Naive thymus-derived CD4-positive, alpha-beta T cell (primary cell): ENCODE data around the gene IPO4. TPM values are rescaled to one million over a fixed set of nuclear protein-coding genes. Genes with fewer than 3 reads are reported as not detected.

Experiments
- ATAC-seq: fragments of 150-1000 bp; cut with Tn5 transposase; 2 replicates; pipeline ENCODE4 v1.10.0; 2021; ENCODE audit warnings: mild to moderate bottlenecking, moderate library complexity
- CTCF ChIA-PET: fragments of 350-600 bp; sonication (Branson Sonifier 250); formaldehyde crosslinking; loops from one replicate; lab custom pipeline; 2021; ENCODE audit warnings: antibody characterized with exemption; lab: Charles Lee
- POLR2A ChIA-PET: fragments of 350-600 bp; sonication (Branson Sonifier 250); formaldehyde crosslinking; loops from one replicate; lab custom pipeline; 2021; ENCODE audit warnings: antibody characterized with exemption, inconsistent platforms; lab: Charles Lee
- DNase-seq, 9 donors: peaks; one replicate each; pipeline versions ENCODE4 v3.0.0 to v3.0.0-alpha.2; 2020 to 2022; ENCODE audit warnings: mixed read lengths in 1 of 9
- H3K27ac ChIP-seq: one replicate; pipeline ENCODE4 v1.7.0; 2013; ENCODE audit warnings: mild to moderate bottlenecking, low read depth, low read length, moderate library complexity
- H3K27me3 ChIP-seq, 2 donors: one replicate each; pipeline ENCODE4 v1.7.0; 2013; ENCODE audit warnings: low read length in 2 of 2, mild to moderate bottlenecking in 2 of 2, moderate library complexity in 2 of 2; ENCODE audit not compliant: control insufficient read depth in 2 of 2, insufficient read depth in 2 of 2
- H3K36me3 ChIP-seq, 3 experiments: 1 replicate in 2 of 3; 2 replicates in 1 of 3; pipeline ENCODE4 v1.7.0; 2013; ENCODE audit warnings: low read length in 3 of 3, mild to moderate bottlenecking in 3 of 3, moderate library complexity in 1 of 3; ENCODE audit not compliant: insufficient read depth in 3 of 3, control insufficient read depth in 2 of 3
- H3K4me1 ChIP-seq, 2 donors: one replicate each; pipeline ENCODE4 v1.7.0; 2013; ENCODE audit warnings: low read length in 2 of 2, mild to moderate bottlenecking in 2 of 2, moderate library complexity in 1 of 2; ENCODE audit not compliant: control insufficient read depth in 2 of 2, insufficient read depth in 2 of 2
- H3K4me3 ChIP-seq: 2 replicates; pipeline ENCODE4 v1.7.0; 2013; ENCODE audit warnings: mild to moderate bottlenecking, low read length
- H3K9me3 ChIP-seq, 3 experiments: 1 replicate in 2 of 3; 2 replicates in 1 of 3; pipeline ENCODE4 v1.7.0; 2013; ENCODE audit warnings: low read length in 3 of 3; ENCODE audit not compliant: control insufficient read depth in 2 of 3
- H3K27ac Mint-ChIP-seq, 9 donors: one replicate each; pipeline ENCODE4 v1.8.0; 2020 to 2022; ENCODE audit warnings: mixed read lengths in 9 of 9, mild to moderate bottlenecking in 8 of 9, moderate library complexity in 5 of 9, inconsistent platforms in 2 of 9
- H3K27me3 Mint-ChIP-seq, 5 donors: one replicate each; pipeline ENCODE4 v1.8.0; 2021 to 2022; ENCODE audit warnings: mixed read lengths in 5 of 5, mild to moderate bottlenecking in 1 of 5
- H3K36me3 Mint-ChIP-seq, 5 donors: one replicate each; pipeline ENCODE4 v1.8.0; 2020 to 2022; ENCODE audit warnings: mixed read lengths in 5 of 5, mild to moderate bottlenecking in 3 of 5, inconsistent platforms in 1 of 5
- H3K4me1 Mint-ChIP-seq, 7 donors: one replicate each; pipeline ENCODE4 v1.8.0; 2020 to 2022; ENCODE audit warnings: mixed read lengths in 7 of 7, mild to moderate bottlenecking in 3 of 7, inconsistent platforms in 1 of 7
- H3K4me3 Mint-ChIP-seq, 10 donors: one replicate each; pipeline ENCODE4 v1.8.0; 2020 to 2022; ENCODE audit warnings: mild to moderate bottlenecking in 10 of 10, mixed read lengths in 10 of 10, moderate library complexity in 6 of 10, inconsistent platforms in 2 of 10
- H3K9me3 Mint-ChIP-seq, 11 donors: one replicate each; pipeline ENCODE4 v1.8.0; 2020 to 2022; ENCODE audit warnings: mixed read lengths in 11 of 11, mild to moderate bottlenecking in 4 of 11, inconsistent platforms in 1 of 11, moderate library complexity in 1 of 11
- intact Hi-C, 2 donors: fragments of 100-400 bp; cut with micrococcal nuclease; formaldehyde crosslinking; loops; one replicate each; pipeline ENCODE4 v1.15.1; 2023
- polyA plus RNA-seq, 2 donors: library from polyadenylated mRNA; unstranded; fragments of 300-500 nt; fragmentation: Illumina TruSeq; gene quantifications; one replicate each; pipeline ENCODE4 v1.2.3, GENCODE V29; 2021
- total RNA-seq, 6 experiments: library from RNA in 5 of 6; stranded (reverse) in 5 of 6; gene quantifications; 1 replicate in 5 of 6; 2 replicates in 1 of 6; pipeline ENCODE4 v1.2.3 and lab custom pipeline; 2021 to 2026

Gene IPO4
- total and polyA plus RNA-seq, 7 experiments from 2014 or later, result 17.5 to 45.2 (median 36.2) TPM

DNA sequence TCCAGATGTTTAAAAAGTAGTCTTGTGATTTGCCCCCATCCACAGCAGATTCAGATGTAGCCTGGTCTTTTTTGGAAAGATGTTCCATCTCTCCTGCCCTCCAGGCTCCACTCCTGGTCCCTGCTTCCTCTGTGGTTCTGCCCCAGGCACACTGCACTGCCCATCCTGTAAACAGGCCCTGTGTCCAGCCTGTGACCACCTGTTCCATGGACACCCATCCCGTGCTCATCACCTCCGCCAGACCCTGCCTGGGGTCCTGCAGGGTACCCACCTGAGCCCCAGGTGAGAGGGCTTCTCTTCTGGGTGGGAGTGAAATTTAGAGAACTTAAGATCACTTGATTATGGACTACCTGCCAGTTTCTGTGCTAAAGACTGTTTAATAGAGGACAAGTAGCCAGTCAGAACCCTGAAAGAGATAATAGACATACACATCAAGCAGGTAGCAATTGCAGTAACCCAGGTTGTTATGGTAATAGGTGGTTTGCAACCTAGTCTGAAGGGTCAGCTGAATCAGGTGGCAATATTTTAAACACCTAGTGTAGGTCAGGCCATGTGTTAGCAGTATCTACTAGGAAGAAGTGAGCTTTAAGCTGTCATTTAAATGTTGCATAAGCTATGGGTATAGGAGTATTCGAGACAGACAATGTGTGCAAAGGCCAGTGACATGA lies 39.2 kb downstream of the IPO4 start:
- H3K27me3 Mint-ChIP-seq, result no peaks in the 10 kb centered on the region
- Histone ChIP-seq H3K9me3 (no peaks in the 10 kb centered on the region), H3K4me1 (peaks cover 34 to 39% of the 10 kb centered on the region in 2 donors), H3K36me3 (peaks cover 9 to 47% (median 17%) of the 10 kb centered on the region in 3 experiments), H3K27ac (no peak overlapping the region), H3K4me3 (no peak overlapping the region), H3K27me3 (no peaks in the 10 kb centered on the region)
- intact Hi-C loops, result loop anchor here (10.0 kb wide), 2 partner anchors 845 to 1055 kb away; partner anchors contain the start of genes BCL2L2 (in 2 of the 2), PPP1R3E (in 2 of the 2), ACIN1 (in 1 of the 2) and C14orf119 (in 1 of the 2)
- ChIA-PET CTCF (interaction anchor here (0.7 to 4.8 kb wide), 2 partner anchors 11 to 35 kb away, joined by 3 to 36 read pairs; partner anchors contain the start of genes DCAF11 and IRF9), POLR2A (interaction anchor here (1.0 to 11.1 kb wide), 8 partner anchors 12 to 93 kb away, joined by 3 to 139 read pairs (median 5); partner anchors contain the start of genes DCAF11, EMC9, IPO4 and IRF9)
- peak overlapping the region; percentile 47 to 100 (median 95) for H3K4me3 Mint-ChIP-seq
- peak overlapping the region in 3 of 9 donors; percentile 18 to 55 (median 48) for H3K27ac Mint-ChIP-seq
- DNase-seq (no peak), ATAC-seq (no peak)
- H3K36me3 Mint-ChIP-seq, result peaks cover 0 to 48% (median 13%) of the 10 kb centered on the region in 5 donors
- H3K4me1 Mint-ChIP-seq, result peaks cover 34 to 58% (median 45%) of the 10 kb centered on the region in 7 donors
- no peaks in the 10 kb centered on the region for H3K9me3 Mint-ChIP-seq

DNA sequence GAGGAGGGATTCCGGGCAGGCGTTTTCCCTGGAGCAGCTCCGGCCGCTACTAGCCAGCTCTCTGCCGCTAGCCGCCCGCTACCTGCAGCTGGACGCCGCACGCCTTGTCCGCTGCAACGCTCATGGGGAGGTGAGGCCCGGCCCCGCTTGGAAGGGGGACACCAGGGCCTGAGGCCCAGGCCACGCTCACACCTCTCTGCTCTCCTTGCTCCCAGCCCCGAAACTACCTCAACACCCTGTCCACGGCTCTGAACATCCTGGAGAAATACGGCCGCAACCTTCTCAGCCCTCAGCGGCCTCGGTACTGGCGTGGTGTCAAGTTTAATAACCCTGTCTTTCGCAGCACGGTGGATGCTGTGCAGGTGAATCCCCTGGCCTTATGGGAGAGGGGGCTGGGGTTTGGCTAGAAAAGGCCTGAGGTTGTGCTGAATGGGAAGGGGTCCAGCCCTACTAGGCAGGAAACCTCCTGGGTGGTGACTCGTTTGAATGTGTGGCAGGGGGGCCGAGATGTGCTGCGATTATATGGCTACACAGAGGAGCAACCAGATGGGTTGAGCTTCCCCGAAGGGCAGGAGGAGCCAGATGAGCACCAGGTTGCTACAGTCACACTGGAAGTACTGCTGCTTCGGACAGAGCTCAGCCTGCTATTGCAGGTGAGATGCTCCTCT lies 40.7 kb downstream of the IPO4 start:
- peak overlapping the region; percentile 87 to 100 (median 95) for H3K4me3 Mint-ChIP-seq
- DNase-seq (no peak), ATAC-seq (no peak)
- peaks cover 38 to 68% (median 58%) of the 10 kb centered on the region in 7 donors for H3K4me1 Mint-ChIP-seq
- H3K36me3 ChIP-seq, result peaks cover 9 to 55% (median 17%) of the 10 kb centered on the region in 3 experiments
- ChIA-PET POLR2A (interaction anchor here (0.6 to 11.1 kb wide), 14 partner anchors 7 to 166 kb away, joined by 3 to 139 read pairs (median 7); partner anchors contain the start of genes CHMP4A, DCAF11, EMC9 and IPO4), CTCF (interaction anchor here (0.6 to 4.8 kb wide), 4 partner anchors 13 to 150 kb away, joined by 3 to 36 read pairs (median 8); partner anchors contain the start of gene IRF9)
- H3K4me1 ChIP-seq, result peaks cover 34 to 45% of the 10 kb centered on the region in 2 donors
- H3K27me3 ChIP-seq, result no peaks in the 10 kb centered on the region
- no peaks in the 10 kb centered on the region for H3K9me3 ChIP-seq
- peak overlapping the region; percentile 88 for H3K27ac ChIP-seq
- intact Hi-C loops, result loop anchor here (1.0 to 10.0 kb wide), 14 partner anchors 12 to 1053 kb away; partner anchors contain the start of genes BCL2L2 (in 2 of the 2), DCAF11 (in 2 of the 2), GMPR2 (in 2 of the 2) and IRF9 (in 2 of the 2)
- H3K27ac Mint-ChIP-seq, result peak overlapping the region; percentile 32 to 97 (median 86)
- no peaks in the 10 kb centered on the region for H3K9me3 Mint-ChIP-seq
- peak overlapping the region; percentile 98 for H3K4me3 ChIP-seq
- H3K27me3 Mint-ChIP-seq, result no peaks in the 10 kb centered on the region
- H3K36me3 Mint-ChIP-seq, result peaks cover 4 to 59% (median 12%) of the 10 kb centered on the region in 5 donors

DNA sequence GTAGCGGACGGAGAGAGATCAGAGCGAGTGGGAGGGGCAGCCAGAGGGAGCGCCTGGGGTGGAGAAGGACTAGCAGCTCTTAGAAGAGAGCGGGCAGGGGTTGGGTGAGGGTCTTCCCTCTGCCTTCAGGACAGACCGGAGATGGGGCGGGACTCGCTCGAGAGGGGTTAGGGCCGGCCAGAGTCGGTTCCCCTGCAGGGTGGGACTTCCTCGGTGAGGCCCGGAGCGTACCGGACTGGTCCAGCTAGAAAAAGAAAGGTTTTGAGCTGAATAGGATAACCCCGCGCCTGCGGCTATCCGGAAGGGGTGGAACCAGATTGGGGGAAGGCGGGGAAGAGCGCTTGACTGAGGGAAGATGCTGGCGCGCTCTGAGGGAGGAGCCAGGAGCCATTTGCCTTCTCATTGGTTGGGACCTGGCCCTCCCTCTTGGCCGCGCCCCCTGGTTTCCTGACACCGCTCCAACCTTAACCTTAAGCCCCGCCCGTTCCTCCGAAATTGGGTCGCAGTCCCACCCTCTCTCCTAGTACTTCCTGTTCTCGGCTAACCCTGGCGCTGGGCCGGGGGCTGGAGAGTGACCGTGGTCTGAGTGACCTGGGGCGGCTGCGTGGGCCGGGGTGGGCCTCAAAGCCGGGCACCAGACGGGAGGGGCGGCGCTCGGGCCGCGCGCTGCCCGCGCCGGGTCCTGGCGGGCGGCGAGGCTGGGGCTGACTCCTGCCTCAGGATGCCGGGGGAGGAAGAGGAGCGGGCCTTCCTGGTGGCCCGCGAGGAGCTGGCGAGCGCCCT lies 41.4 kb downstream of the IPO4 start, which contains the start of gene RNF31:
Gene RNF31, plus strand, starts transcription at position 521 of the 783 bp plus-strand sequence. Its CDS starts 201 bp downstream, at position 722.
- H3K9me3 ChIP-seq, result no peaks in the 10 kb centered on the region
- ChIA-PET POLR2A (interaction anchor here (0.5 to 11.1 kb wide), 22 partner anchors 8 to 592 kb away, joined by 3 to 139 read pairs (median 4); partner anchors contain the start of genes CHMP4A, DCAF11, EMC9 and IRF9), CTCF (interaction anchor here (0.7 to 4.8 kb wide), 5 partner anchors 14 to 57 kb away, joined by 3 to 36 read pairs (median 8); partner anchors contain the start of genes DCAF11, IRF9 and NRL)
- H3K4me3 Mint-ChIP-seq, result peak within 1 kb of the TSS; percentile 91 to 100 (median 98)
- H3K27me3 Mint-ChIP-seq, result no peaks in the 10 kb centered on the region
- peak within 1 kb of the TSS; percentile 98 for H3K4me3 ChIP-seq
- DNase-seq (peak; percentile 88 to 98 (median 96)), ATAC-seq (peak; percentile 95)
- H3K9me3 Mint-ChIP-seq, result no peaks in the 10 kb centered on the region
- H3K36me3 Mint-ChIP-seq, result peaks cover 4 to 60% (median 12%) of the 10 kb centered on the region in 5 donors
- H3K4me1 Mint-ChIP-seq, result peaks cover 39 to 73% (median 61%) of the 10 kb centered on the region in 7 donors
- intact Hi-C loops, result loop anchor here (1.0 to 10.0 kb wide), 15 partner anchors 11 to 1052 kb away; partner anchors contain the start of genes BCL2L2 (in 2 of the 2), DCAF11 (in 2 of the 2), GMPR2 (in 2 of the 2) and IPO4 (in 2 of the 2)
- peak within 1 kb of the TSS; percentile 88 for H3K27ac ChIP-seq
- H3K27me3 ChIP-seq, result no peaks in the 10 kb centered on the region
- peaks cover 35 to 47% of the 10 kb centered on the region in 2 donors for H3K4me1 ChIP-seq
- H3K36me3 ChIP-seq, result peaks cover 9 to 51% (median 17%) of the 10 kb centered on the region in 3 experiments
- H3K27ac Mint-ChIP-seq, result peak within 1 kb of the TSS; percentile 94 to 98 (median 96)

DNA sequence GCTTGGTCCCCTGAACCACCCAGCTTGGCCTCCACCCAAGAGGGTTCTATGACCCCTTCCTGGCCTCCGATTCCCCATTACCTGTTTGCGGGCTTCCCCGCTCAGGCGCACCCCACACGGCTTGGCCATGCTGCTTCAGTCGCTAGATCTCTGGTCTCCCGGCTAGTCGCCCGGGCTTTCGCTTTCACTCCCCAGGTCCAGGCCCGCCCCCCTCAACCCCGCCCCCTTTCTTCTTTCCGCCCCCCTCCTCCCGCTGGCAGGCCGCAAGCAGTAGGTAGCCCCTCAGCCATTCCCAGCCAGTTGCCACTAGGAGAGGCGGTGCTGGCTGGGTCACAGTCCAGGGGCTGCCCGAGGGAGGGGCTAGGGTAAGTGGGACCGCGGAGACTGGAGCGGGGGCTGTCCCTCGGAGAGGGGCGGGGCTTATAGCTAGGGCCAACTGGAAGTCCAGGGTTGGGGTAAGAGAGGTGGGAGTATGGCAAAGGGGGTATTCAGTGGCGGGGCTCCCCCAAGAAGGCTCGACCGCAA lies 42.1 kb downstream of the IPO4 start, which contains the start of gene PSME2:
Gene PSME2, minus strand, starts transcription at position 158 of the 525 bp plus-strand sequence. Its CDS starts 29 bp downstream, at position 129.
- Histone ChIP-seq H3K27me3 (no peaks in the 10 kb centered on the region), H3K36me3 (peaks cover 9 to 46% (median 12%) of the 10 kb centered on the region in 3 experiments), H3K27ac (peak within 1 kb of the TSS; percentile 88), H3K4me3 (peak within 1 kb of the TSS; percentile 98), H3K4me1 (peaks cover 40 to 50% of the 10 kb centered on the region in 2 donors), H3K9me3 (no peaks in the 10 kb centered on the region)
- DNase-seq (peak in 8 of 9 donors; percentile 69 to 91 (median 80)), ATAC-seq (peak; percentile 74)
- H3K27ac Mint-ChIP-seq, result peak within 1 kb of the TSS; percentile 94 to 98 (median 96)
- intact Hi-C loops, result loop anchor here (1.0 to 10.0 kb wide), 6 partner anchors 42 to 1052 kb away; partner anchors contain the start of genes BCL2L2 (in 2 of the 2), PPP1R3E (in 2 of the 2), ACIN1 (in 1 of the 2) and C14orf119 (in 1 of the 2)
- peaks cover 4 to 60% (median 9%) of the 10 kb centered on the region in 5 donors for H3K36me3 Mint-ChIP-seq
- CTCF ChIA-PET, result interaction anchor here (0.7 to 4.8 kb wide), 5 partner anchors 9 to 56 kb away, joined by 3 to 36 read pairs (median 8); partner anchors contain the start of genes DCAF11, IRF9 and NRL
- no peaks in the 10 kb centered on the region for H3K9me3 Mint-ChIP-seq
- H3K4me3 Mint-ChIP-seq, result peak within 1 kb of the TSS; percentile 91 to 100 (median 98)
- peaks cover 42 to 73% (median 67%) of the 10 kb centered on the region in 7 donors for H3K4me1 Mint-ChIP-seq
- POLR2A ChIA-PET, result interaction anchor here (0.5 to 11.1 kb wide), 18 partner anchors 9 to 591 kb away, joined by 3 to 139 read pairs (median 4); partner anchors contain the start of genes CHMP4A, DCAF11, EMC9 and IRF9
- no peaks in the 10 kb centered on the region for H3K27me3 Mint-ChIP-seq
